SKM-1 treated with dmso at 0.1 percent for 144 hours (cell line): ENCODE data around the gene IGFLR1.
"Not testable (repeated sequence)": the region's sequence is repeated elsewhere in the genome, so short reads cannot be mapped to it uniquely, and the experiment has no call there.

Source experiments
- DNase-seq: peaks from one replicate; lab custom pipeline; 2025; ENCODE audit not compliant: unreplicated experiment; lab: John Stamatoyannopoulos, UW

IGFLR1 gene

GRCh38 chr19:35777961-35778360 lies 35.7 kb upstream of the IGFLR1 start:
- DNase-seq = no peak

GRCh38 chr19:35777086-35777841 lies 35.0 kb upstream of the IGFLR1 start:
- no peak for DNase-seq

- DNase-seq = no peak
Measured at GRCh38 chr19:35776102-35776788, 34.0 kb upstream of the IGFLR1 start.

- peak; percentile 96 for DNase-seq
Measured at GRCh38 chr19:35775298-35776101, 33.2 kb upstream of the IGFLR1 start, which contains the start of gene ARHGAP33. Gene ARHGAP33 (plus strand): TSS chr19:35775564. CDS start chr19:35775659, 95 bp downstream.

- DNase-seq = no peak
Measured at GRCh38 chr19:35775046-35775297, 32.7 kb upstream of the IGFLR1 start.

GRCh38 chr19:35774274-35775045 lies 32.2 kb upstream of the IGFLR1 start:
- DNase-seq = no peak

- no peak for DNase-seq
Measured at GRCh38 chr19:35773020-35773806, 31.0 kb upstream of the IGFLR1 start.

GRCh38 chr19:35772362-35772761 lies 30.1 kb upstream of the IGFLR1 start:
- not testable (repeated sequence) for DNase-seq

- DNase-seq = no peak
Measured at GRCh38 chr19:35768082-35768421, 25.8 kb upstream of the IGFLR1 start.

GRCh38 chr19:35767288-35768081 lies 25.2 kb upstream of the IGFLR1 start:
- no peak for DNase-seq

- no peak for DNase-seq
Measured at GRCh38 chr19:35766571-35767104, 24.4 kb upstream of the IGFLR1 start.

- DNase-seq = no peak
Measured at GRCh38 chr19:35764432-35765315, 22.4 kb upstream of the IGFLR1 start.

- no peak for DNase-seq
Measured at GRCh38 chr19:35760711-35761349, 18.6 kb upstream of the IGFLR1 start.

- no peak for DNase-seq
Measured at GRCh38 chr19:35759697-35760096, 17.4 kb upstream of the IGFLR1 start.

- peak; percentile 99 for DNase-seq
Measured at GRCh38 chr19:35757749-35758608, 15.7 kb upstream of the IGFLR1 start, which contains the start of gene PROSER3. Gene PROSER3 (plus strand): TSS chr19:35758176. CDS start chr19:35758216, 40 bp downstream.

GRCh38 chr19:35757231-35757748 lies 15.0 kb upstream of the IGFLR1 start:
- DNase-seq = no peak
